ENCODE measurements around the gene SRXN1.

Gene SRXN1

DNA sequence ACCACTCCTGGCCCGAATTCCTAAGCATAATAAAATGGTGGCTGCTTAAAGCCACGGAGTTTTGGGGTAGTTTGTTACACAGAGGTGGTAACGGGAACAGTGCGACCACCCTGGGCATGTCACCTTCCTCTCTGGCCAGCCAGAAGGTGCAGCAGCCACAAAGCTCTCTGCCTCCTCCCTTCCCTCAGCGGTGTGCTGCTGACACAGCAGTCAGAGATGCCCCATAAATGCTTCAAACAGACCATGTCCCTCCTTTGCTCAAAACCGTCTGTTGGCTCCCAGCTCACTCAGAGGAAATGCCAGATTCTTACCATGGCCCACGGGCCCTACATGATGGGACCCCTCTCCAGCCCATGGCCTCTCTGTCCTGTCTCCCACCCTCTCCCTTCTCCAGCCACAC, 30.8 kb downstream of the SRXN1 start:
- H3K27ac Mint-ChIP-seq, result no peak overlapping the region
- H3K4me3 Mint-ChIP-seq, result no peak overlapping the region
- ATAC-seq (ENCODE audit: low read depth) (no peak), DNase-seq (ENCODE audit: low spot score in 2 of 2) (no peak)
- H3K4me1 Mint-ChIP-seq, result no peaks in the 10 kb centered on the region
- peaks cover 25% of the 10 kb centered on the region for H3K27me3 Mint-ChIP-seq
- H3K9me3 Mint-ChIP-seq, result peaks cover 10% of the 10 kb centered on the region
- peaks cover 6% of the 10 kb centered on the region for H3K36me3 Mint-ChIP-seq

GRCh38 chr20:621125-621756, 31.8 kb downstream of the SRXN1 start:
- H3K4me1 Mint-ChIP-seq, result no peaks in the 10 kb centered on the region
- peaks cover 25% of the 10 kb centered on the region for H3K27me3 Mint-ChIP-seq
- ATAC-seq (ENCODE audit: low read depth), result no peak
- H3K9me3 Mint-ChIP-seq, result peaks cover 10% of the 10 kb centered on the region
- no peak overlapping the region for H3K4me3 Mint-ChIP-seq
- H3K27ac Mint-ChIP-seq, result no peak overlapping the region
- H3K36me3 Mint-ChIP-seq, result peaks cover 6% of the 10 kb centered on the region
- DNase-seq (ENCODE audit: low spot score in 2 of 2), result no peak

- DNase-seq (ENCODE audit: low spot score in 2 of 2), result no peak
- H3K9me3 Mint-ChIP-seq, result peaks cover 8% of the 10 kb centered on the region
- H3K27me3 Mint-ChIP-seq, result peaks cover 26% of the 10 kb centered on the region
- H3K36me3 Mint-ChIP-seq, result peaks cover 6% of the 10 kb centered on the region
- peaks cover 4% of the 10 kb centered on the region for H3K4me1 Mint-ChIP-seq
- ATAC-seq (ENCODE audit: low read depth), result no peak
- H3K27ac Mint-ChIP-seq, result no peak overlapping the region
- no peak overlapping the region for H3K4me3 Mint-ChIP-seq
Measured at GRCh38 chr20:620246-620645, 32.8 kb downstream of the SRXN1 start.

- DNase-seq (ENCODE audit: low spot score in 2 of 2), result no peak
- H3K27me3 Mint-ChIP-seq, result peaks cover 30% of the 10 kb centered on the region
Measured at GRCh38 chr20:618980-619379, 34.0 kb downstream of the SRXN1 start.

GRCh38 chr20:617934-618690, 34.9 kb downstream of the SRXN1 start:
- Mint-ChIP-seq H3K27me3 (peaks cover 31% of the 10 kb centered on the region), H3K4me1 (peaks cover 4% of the 10 kb centered on the region), H3K36me3 (peaks cover 4% of the 10 kb centered on the region), H3K27ac (no peak overlapping the region), H3K9me3 (peaks cover 6% of the 10 kb centered on the region), H3K4me3 (no peak overlapping the region)
- no peak for ATAC-seq (ENCODE audit: low read depth)
- no peak for DNase-seq (ENCODE audit: low spot score in 2 of 2)

More at GRCh38 chr20:618980-619379, 34.0 kb downstream of the SRXN1 start:
- Mint-ChIP-seq H3K9me3 (peaks cover 6% of the 10 kb centered on the region), H3K27ac (no peak overlapping the region), H3K4me3 (no peak overlapping the region), H3K36me3 (peaks cover 4% of the 10 kb centered on the region), H3K4me1 (peaks cover 4% of the 10 kb centered on the region)
- no peak for ATAC-seq (ENCODE audit: low read depth)

DNA sequence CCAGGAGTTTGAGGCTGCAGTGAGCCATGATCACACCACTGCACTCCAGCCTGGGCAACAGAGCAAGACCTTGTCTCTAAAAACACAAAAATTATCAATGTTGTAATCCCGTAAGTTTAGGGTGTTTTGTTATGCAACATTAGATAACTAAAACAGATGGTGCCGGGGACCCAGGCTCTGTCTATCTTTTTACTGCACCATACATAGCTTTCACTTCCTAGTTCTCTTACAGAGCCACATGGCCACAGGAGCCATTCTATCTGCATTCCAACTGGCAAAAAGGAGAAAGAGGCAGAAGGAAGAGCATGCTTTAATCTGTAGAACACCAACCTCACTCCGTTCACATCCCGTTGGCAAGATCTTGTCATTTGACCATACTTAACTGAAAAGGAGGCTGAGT, 37.5 kb downstream of the SRXN1 start:
- Mint-ChIP-seq H3K27me3 (peaks cover 34% of the 10 kb centered on the region), H3K9me3 (peaks cover 6% of the 10 kb centered on the region)

GRCh38 chr20:611843-612185, 41.2 kb downstream of the SRXN1 start:
- Mint-ChIP-seq H3K9me3 (no peaks in the 10 kb centered on the region), H3K27ac (no peak overlapping the region), H3K27me3 (peaks cover 29% of the 10 kb centered on the region), H3K36me3 (no peaks in the 10 kb centered on the region), H3K4me3 (no peak overlapping the region), H3K4me1 (peaks cover 4% of the 10 kb centered on the region)
- no peak for ATAC-seq (ENCODE audit: low read depth)
- DNase-seq (ENCODE audit: low spot score in 2 of 2), result no peak

More for the DNA sequence above, 37.5 kb downstream of the SRXN1 start:
- H3K4me1 Mint-ChIP-seq, result peaks cover 4% of the 10 kb centered on the region
- H3K27ac Mint-ChIP-seq, result no peak overlapping the region
- H3K4me3 Mint-ChIP-seq, result no peak overlapping the region
- ATAC-seq (ENCODE audit: low read depth) (no peak), DNase-seq (ENCODE audit: low spot score in 2 of 2) (no peak)
- peaks cover 4% of the 10 kb centered on the region for H3K36me3 Mint-ChIP-seq

- no peak for ATAC-seq (ENCODE audit: low read depth)
- Mint-ChIP-seq H3K36me3 (no peaks in the 10 kb centered on the region), H3K4me3 (no peak overlapping the region), H3K4me1 (peaks cover 4% of the 10 kb centered on the region), H3K9me3 (no peaks in the 10 kb centered on the region), H3K27ac (no peak overlapping the region), H3K27me3 (peaks cover 29% of the 10 kb centered on the region)
- DNase-seq (ENCODE audit: low spot score in 2 of 2), result no peak
Measured at GRCh38 chr20:611047-611842, 41.8 kb downstream of the SRXN1 start.

- no peaks in the 10 kb centered on the region for H3K4me1 Mint-ChIP-seq
- no peak within 1 kb of the TSS for H3K27ac Mint-ChIP-seq
- no peaks in the 10 kb centered on the region for H3K9me3 Mint-ChIP-seq
- peaks cover 26% of the 10 kb centered on the region for H3K27me3 Mint-ChIP-seq
- ATAC-seq (ENCODE audit: low read depth) (peak; percentile 26), DNase-seq (ENCODE audit: low spot score in 2 of 2) (no peak)
- H3K36me3 Mint-ChIP-seq, result no peaks in the 10 kb centered on the region
- H3K4me3 Mint-ChIP-seq, result no peak within 1 kb of the TSS
Measured at GRCh38 chr20:610130-611046, 42.6 kb downstream of the SRXN1 start, which contains the start of gene TCF15. TCF15 (minus strand) TSS chr20:610309; CDS start chr20:610237, 72 bp downstream.

DNA sequence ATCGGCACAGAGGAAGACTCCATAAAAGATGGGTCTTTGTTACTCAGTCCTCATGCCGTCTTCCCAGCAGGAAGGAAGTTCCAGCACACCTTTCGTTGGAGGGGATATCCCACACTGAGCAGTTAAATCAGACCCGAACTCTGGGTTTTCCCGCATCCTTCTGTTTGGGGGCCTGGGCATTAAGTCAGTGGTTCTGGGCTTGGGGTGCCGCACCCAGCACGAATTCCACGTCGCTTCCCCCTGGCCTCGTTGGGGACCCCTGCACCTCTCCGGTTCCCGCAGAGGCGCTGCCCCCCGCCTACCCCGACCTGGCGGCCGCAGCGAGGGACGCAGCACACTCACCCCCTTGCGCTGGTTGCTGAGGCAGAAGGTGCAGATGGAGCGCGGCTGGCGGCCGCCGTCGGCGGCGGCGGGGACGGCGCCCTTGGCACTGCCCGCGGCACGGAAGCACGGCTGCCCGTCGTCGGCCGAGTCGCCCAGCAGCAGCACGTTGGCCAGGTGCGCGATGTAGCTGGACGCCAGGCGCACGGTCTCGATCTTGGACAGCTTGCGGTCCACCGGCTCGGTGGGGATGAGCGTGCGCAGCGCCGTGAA, 43.5 kb downstream of the SRXN1 start:
- ATAC-seq (ENCODE audit: low read depth), result no peak
- Mint-ChIP-seq H3K27me3 (peaks cover 23% of the 10 kb centered on the region), H3K36me3 (no peaks in the 10 kb centered on the region), H3K4me1 (no peaks in the 10 kb centered on the region), H3K27ac (no peak overlapping the region), H3K9me3 (no peaks in the 10 kb centered on the region), H3K4me3 (no peak overlapping the region)
- no peak for DNase-seq (ENCODE audit: low spot score in 2 of 2)

- H3K36me3 Mint-ChIP-seq, result no peaks in the 10 kb centered on the region
- DNase-seq (ENCODE audit: low spot score in 2 of 2) (no peak), ATAC-seq (ENCODE audit: low read depth) (no peak)
- H3K27ac Mint-ChIP-seq, result no peak overlapping the region
- H3K4me1 Mint-ChIP-seq, result no peaks in the 10 kb centered on the region
- H3K4me3 Mint-ChIP-seq, result no peak overlapping the region
- H3K27me3 Mint-ChIP-seq, result peaks cover 23% of the 10 kb centered on the region
- H3K9me3 Mint-ChIP-seq, result no peaks in the 10 kb centered on the region
Measured at GRCh38 chr20:608970-609369, 44.0 kb downstream of the SRXN1 start.

- H3K36me3 Mint-ChIP-seq, result no peaks in the 10 kb centered on the region
Measured at GRCh38 chr20:607476-607875, 45.5 kb downstream of the SRXN1 start.

GRCh38 chr20:605237-605636, 47.8 kb downstream of the SRXN1 start:
- Mint-ChIP-seq H3K4me1 (no peaks in the 10 kb centered on the region), H3K9me3 (no peaks in the 10 kb centered on the region), H3K36me3 (no peaks in the 10 kb centered on the region), H3K4me3 (no peak overlapping the region), H3K27ac (no peak overlapping the region), H3K27me3 (peaks cover 7% of the 10 kb centered on the region)
- ATAC-seq (ENCODE audit: low read depth) (no peak), DNase-seq (ENCODE audit: low spot score in 2 of 2) (no peak)

More at GRCh38 chr20:607476-607875, 45.5 kb downstream of the SRXN1 start:
- ATAC-seq (ENCODE audit: low read depth) (no peak), DNase-seq (ENCODE audit: low spot score in 2 of 2) (no peak)
- Mint-ChIP-seq H3K4me1 (no peaks in the 10 kb centered on the region), H3K27me3 (peaks cover 16% of the 10 kb centered on the region), H3K27ac (no peak overlapping the region), H3K4me3 (no peak overlapping the region), H3K9me3 (no peaks in the 10 kb centered on the region)

Data from memory B cell (primary cell).